Activated CD4-positive, alpha-beta memory T cell treated with anti-CD3 and anti-CD28 coated beads for 36 hours (primary cell): ENCODE measurements around the gene EQTN. TPM values are rescaled to one million over a fixed set of nuclear protein-coding genes. Genes with fewer than 3 reads are reported as not detected.

Source experiments
- CTCF ChIA-PET: fragments of 350-600 bp; sonication (Branson Sonifier 250); formaldehyde crosslinking; loops from one replicate; lab custom pipeline; 2021; ENCODE audit warnings: antibody characterized with exemption, inconsistent platforms; lab: Charles Lee
- POLR2A ChIA-PET: fragments of 350-600 bp; sonication (Branson Sonifier 250); formaldehyde crosslinking; loops from one replicate; lab custom pipeline; 2021; ENCODE audit warnings: antibody characterized with exemption; lab: Charles Lee
- DNase-seq: peaks from one replicate; pipeline ENCODE4 v3.0.0-alpha.2; 2020
- H3K27ac Mint-ChIP-seq: one replicate; pipeline ENCODE4 v1.8.0; 2021; ENCODE audit warnings: mixed read lengths
- H3K27me3 Mint-ChIP-seq: one replicate; pipeline ENCODE4 v1.8.0; 2021; ENCODE audit warnings: mixed read lengths
- H3K36me3 Mint-ChIP-seq: one replicate; pipeline ENCODE4 v1.8.0; 2021; ENCODE audit warnings: mixed read lengths
- H3K4me1 Mint-ChIP-seq: one replicate; pipeline ENCODE4 v1.8.0; 2021; ENCODE audit warnings: low read depth, mixed read lengths
- H3K4me3 Mint-ChIP-seq: one replicate; pipeline ENCODE4 v1.8.0; 2021; ENCODE audit warnings: mild to moderate bottlenecking, mixed read lengths
- H3K9me3 Mint-ChIP-seq: one replicate; pipeline ENCODE4 v1.8.0; 2021; ENCODE audit warnings: mixed read lengths
- intact Hi-C: fragments of 100-400 bp; cut with micrococcal nuclease; formaldehyde crosslinking; loops from one replicate; pipeline ENCODE4 v1.15.1; 2023
- total RNA-seq, 2 experiments: library from RNA; stranded (reverse); gene quantifications; one replicate each; pipeline ENCODE4 v1.2.3, GENCODE V29; 2021

Gene EQTN
- total RNA-seq, 2 experiments from 2014 or later, result not detected

- POLR2A ChIA-PET, result no interaction called here
- Mint-ChIP-seq H3K9me3 (no peaks in the 10 kb centered on the region), H3K4me1 (peaks cover 3% of the 10 kb centered on the region), H3K27ac (no peak overlapping the region), H3K36me3 (no peaks in the 10 kb centered on the region), H3K27me3 (peaks cover 2% of the 10 kb centered on the region), H3K4me3 (no peak overlapping the region)
- DNase-seq, result no peak
- CTCF ChIA-PET, result interaction anchor here (4.7 kb wide), 1 partner anchor 196 kb away, joined by 74 read pairs; the partner anchor contains the start of gene MOB3B
- intact Hi-C loops, result loop anchor here (10.0 kb wide), 1 partner anchor 390 kb away; no protein-coding TSS in a partner anchor
Measured at GRCh38 chr9:27335075-27335474, 38.1 kb upstream of the EQTN start.

- DNase-seq, result peak; percentile 53
- POLR2A ChIA-PET, result no interaction called here
- no peaks in the 10 kb centered on the region for H3K9me3 Mint-ChIP-seq
Measured at GRCh38 chr9:27333241-27334052, 36.5 kb upstream of the EQTN start.

DNA sequence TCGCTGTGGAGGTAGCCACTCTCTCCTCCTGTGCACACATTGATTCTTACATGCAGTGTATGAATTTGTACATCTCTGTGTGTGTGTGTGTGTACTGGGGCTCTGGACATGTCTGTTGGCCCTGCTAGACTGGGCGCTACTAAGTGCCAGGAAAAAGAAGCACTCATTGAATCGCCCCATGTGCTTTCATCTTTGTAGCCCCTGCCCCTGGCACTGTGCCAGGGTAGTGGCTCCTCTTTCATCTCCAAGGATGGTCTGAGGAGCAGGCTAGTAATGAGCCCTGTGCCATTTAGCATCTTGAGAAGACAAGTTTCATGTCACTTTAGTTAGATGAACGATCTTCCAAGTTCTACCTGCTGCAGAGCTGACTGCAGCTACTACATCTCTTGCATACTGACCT is 34.4 kb upstream of the EQTN start:
- CTCF ChIA-PET, result interaction anchor here (2.3 to 4.7 kb wide), 3 partner anchors 200 to 235 kb away, joined by 7 to 74 read pairs (median 14); partner anchors contain the start of gene MOB3B
- Mint-ChIP-seq H3K9me3 (no peaks in the 10 kb centered on the region), H3K27ac (no peak overlapping the region), H3K4me1 (peaks cover 3% of the 10 kb centered on the region), H3K4me3 (no peak overlapping the region), H3K36me3 (no peaks in the 10 kb centered on the region), H3K27me3 (peaks cover 2% of the 10 kb centered on the region)
- intact Hi-C loops, result loop anchor here (5.0 to 10.0 kb wide), 2 partner anchors 393 to 556 kb away; no protein-coding TSS in a partner anchor
- no peak for DNase-seq
- POLR2A ChIA-PET, result no interaction called here

More at GRCh38 chr9:27333241-27334052, 36.5 kb upstream of the EQTN start:
- H3K36me3 Mint-ChIP-seq, result no peaks in the 10 kb centered on the region
- intact Hi-C loops, result loop anchor here (1.0 to 10.0 kb wide), 4 partner anchors 196 to 554 kb away; partner anchors contain the start of gene MOB3B
- H3K4me3 Mint-ChIP-seq, result no peak overlapping the region
- H3K4me1 Mint-ChIP-seq, result peaks cover 3% of the 10 kb centered on the region
- H3K27ac Mint-ChIP-seq, result no peak overlapping the region
- peaks cover 2% of the 10 kb centered on the region for H3K27me3 Mint-ChIP-seq
- CTCF ChIA-PET, result interaction anchor here (0.6 to 4.7 kb wide), 20 partner anchors 8 to 393 kb away, joined by 3 to 74 read pairs (median 4); partner anchors contain the start of gene MOB3B

GRCh38 chr9:27329291-27329690 is 32.3 kb upstream of the EQTN start:
- POLR2A ChIA-PET, result no interaction called here
- H3K4me1 Mint-ChIP-seq, result peaks cover 3% of the 10 kb centered on the region
- no peak for DNase-seq
- H3K27ac Mint-ChIP-seq, result no peak overlapping the region
- H3K36me3 Mint-ChIP-seq, result no peaks in the 10 kb centered on the region
- intact Hi-C loops, result no loop called here
- no peaks in the 10 kb centered on the region for H3K27me3 Mint-ChIP-seq
- CTCF ChIA-PET, result interaction anchor here (1.7 kb wide), 1 partner anchor 201 kb away, joined by 8 read pairs; the partner anchor contains the start of gene MOB3B
- H3K9me3 Mint-ChIP-seq, result no peaks in the 10 kb centered on the region
- no peak overlapping the region for H3K4me3 Mint-ChIP-seq

- CTCF ChIA-PET, result no interaction called here
Measured at GRCh38 chr9:27328483-27328882, 31.5 kb upstream of the EQTN start.

DNA sequence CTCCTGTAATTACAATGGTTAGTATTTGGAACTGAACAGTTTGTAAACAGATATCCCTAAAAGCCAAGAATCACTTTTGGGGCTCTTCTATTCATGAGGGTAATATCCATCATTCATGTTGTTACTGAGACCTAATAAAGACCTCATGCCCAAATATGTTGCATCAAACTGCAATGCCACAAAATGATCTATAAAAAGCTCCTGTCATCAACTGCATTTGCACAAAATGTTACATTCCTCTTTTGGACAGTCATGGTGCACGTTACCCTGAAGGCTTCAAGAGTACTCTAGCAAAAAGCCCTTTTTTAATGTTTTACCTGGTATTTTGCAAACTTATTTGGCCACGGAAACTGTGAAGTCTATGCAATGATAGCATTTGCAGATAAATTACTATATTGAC is 14.2 kb upstream of the EQTN start:
- intact Hi-C loops, result no loop called here
- Mint-ChIP-seq H3K4me1 (no peaks in the 10 kb centered on the region), H3K4me3 (no peak overlapping the region), H3K27ac (no peak overlapping the region), H3K9me3 (no peaks in the 10 kb centered on the region), H3K36me3 (no peaks in the 10 kb centered on the region), H3K27me3 (no peaks in the 10 kb centered on the region)
- POLR2A ChIA-PET, result no interaction called here
- CTCF ChIA-PET, result no interaction called here
- no peak for DNase-seq

More at GRCh38 chr9:27328483-27328882, 31.5 kb upstream of the EQTN start:
- H3K27ac Mint-ChIP-seq, result no peak overlapping the region
- H3K27me3 Mint-ChIP-seq, result no peaks in the 10 kb centered on the region
- no peak for DNase-seq
- H3K4me3 Mint-ChIP-seq, result no peak overlapping the region
- H3K9me3 Mint-ChIP-seq, result no peaks in the 10 kb centered on the region
- intact Hi-C loops, result no loop called here
- no peaks in the 10 kb centered on the region for H3K36me3 Mint-ChIP-seq
- peaks cover 3% of the 10 kb centered on the region for H3K4me1 Mint-ChIP-seq
- POLR2A ChIA-PET, result no interaction called here

GRCh38 chr9:27310582-27310981 is 13.6 kb upstream of the EQTN start:
- no peak overlapping the region for H3K27ac Mint-ChIP-seq
- H3K27me3 Mint-ChIP-seq, result no peaks in the 10 kb centered on the region
- POLR2A ChIA-PET, result no interaction called here
- no peaks in the 10 kb centered on the region for H3K4me1 Mint-ChIP-seq
- CTCF ChIA-PET, result no interaction called here
- H3K36me3 Mint-ChIP-seq, result no peaks in the 10 kb centered on the region
- no peaks in the 10 kb centered on the region for H3K9me3 Mint-ChIP-seq
- H3K4me3 Mint-ChIP-seq, result no peak overlapping the region
- DNase-seq, result no peak
- intact Hi-C loops, result no loop called here

GRCh38 chr9:27308691-27309390 is 11.9 kb upstream of the EQTN start:
- Mint-ChIP-seq H3K36me3 (no peaks in the 10 kb centered on the region), H3K9me3 (no peaks in the 10 kb centered on the region), H3K27me3 (no peaks in the 10 kb centered on the region), H3K4me3 (no peak overlapping the region), H3K4me1 (no peaks in the 10 kb centered on the region), H3K27ac (no peak overlapping the region)
- CTCF ChIA-PET, result no interaction called here
- intact Hi-C loops, result no loop called here
- POLR2A ChIA-PET, result no interaction called here
- no peak for DNase-seq

DNA sequence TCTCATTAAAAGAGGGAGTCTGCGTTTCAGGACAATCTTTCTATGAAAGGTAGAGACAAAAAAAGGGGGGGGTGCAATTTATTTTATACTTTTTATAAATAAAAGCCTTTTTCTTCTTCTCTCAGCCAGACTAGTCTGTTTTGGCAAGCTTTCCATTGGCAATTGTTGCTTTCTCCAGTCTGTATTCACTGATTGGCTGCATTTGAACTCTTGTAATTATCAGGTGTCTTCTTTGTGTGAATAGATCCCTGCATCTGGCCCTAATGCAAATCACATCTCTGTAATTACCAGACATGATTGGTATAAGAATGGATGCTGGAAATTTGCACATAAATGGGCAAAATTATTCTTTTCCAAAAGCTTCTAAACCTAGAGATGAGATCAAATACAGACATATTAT is 7.6 kb upstream of the EQTN start:
- H3K4me3 Mint-ChIP-seq, result no peak overlapping the region
- intact Hi-C loops, result no loop called here
- H3K36me3 Mint-ChIP-seq, result no peaks in the 10 kb centered on the region
- ChIA-PET POLR2A (interaction anchor here (0.5 kb wide), 1 partner anchor 20 kb away, joined by 3 read pairs; no protein-coding TSS in a partner anchor), CTCF (no interaction called here)
- no peak overlapping the region for H3K27ac Mint-ChIP-seq
- no peaks in the 10 kb centered on the region for H3K4me1 Mint-ChIP-seq
- no peaks in the 10 kb centered on the region for H3K27me3 Mint-ChIP-seq
- DNase-seq, result no peak
- no peaks in the 10 kb centered on the region for H3K9me3 Mint-ChIP-seq

DNA sequence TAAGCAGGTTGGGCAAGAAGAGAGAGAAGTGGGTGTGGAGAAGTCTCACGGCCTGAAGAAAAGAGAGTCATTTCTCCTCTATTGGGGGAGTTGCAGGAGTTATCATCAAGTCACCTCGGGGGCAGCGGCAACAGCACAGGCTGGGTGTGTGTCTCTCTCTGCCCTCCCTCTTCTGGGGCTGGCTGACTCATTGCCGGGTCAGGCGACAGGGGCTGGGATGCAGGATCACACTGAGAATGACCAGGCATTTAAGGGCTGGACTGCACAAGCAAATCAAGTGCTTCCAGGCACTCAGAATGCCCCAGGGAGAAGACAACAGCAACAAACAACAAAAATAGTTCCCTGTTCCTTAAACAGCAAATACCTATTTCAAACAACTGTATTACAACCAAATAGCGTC is 6.3 kb upstream of the EQTN start:
- Mint-ChIP-seq H3K27ac (no peak overlapping the region), H3K27me3 (no peaks in the 10 kb centered on the region), H3K4me3 (no peak overlapping the region), H3K4me1 (no peaks in the 10 kb centered on the region), H3K36me3 (no peaks in the 10 kb centered on the region), H3K9me3 (no peaks in the 10 kb centered on the region)
- DNase-seq, result no peak
- ChIA-PET POLR2A (no interaction called here), CTCF (no interaction called here)
- intact Hi-C loops, result no loop called here

DNA sequence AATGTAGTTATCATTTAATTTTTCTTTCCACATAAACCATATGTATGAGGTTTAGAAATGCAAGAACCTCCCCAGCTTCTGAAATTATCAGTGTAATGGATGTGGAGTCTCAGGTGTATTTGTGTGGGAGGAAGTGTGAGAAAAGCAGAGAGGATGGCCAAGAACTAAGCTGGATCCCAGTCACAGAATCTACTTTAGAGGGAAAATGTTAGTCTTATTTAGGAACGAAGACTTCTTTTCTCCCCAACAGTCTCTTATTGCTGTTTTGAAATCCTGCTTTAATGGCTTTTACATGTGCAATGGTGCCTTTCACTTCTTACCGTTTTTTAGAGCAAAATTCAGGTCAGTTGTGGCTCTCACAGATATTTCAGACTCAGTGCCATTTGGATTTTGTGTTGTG is 3.0 kb downstream of the EQTN start:
- DNase-seq, result no peak
- H3K9me3 Mint-ChIP-seq, result no peaks in the 10 kb centered on the region
- H3K36me3 Mint-ChIP-seq, result no peaks in the 10 kb centered on the region
- no peak overlapping the region for H3K4me3 Mint-ChIP-seq
- H3K27ac Mint-ChIP-seq, result no peak overlapping the region
- H3K4me1 Mint-ChIP-seq, result no peaks in the 10 kb centered on the region
- ChIA-PET CTCF (interaction anchor here (0.9 kb wide), 1 partner anchor 39 kb away, joined by 3 read pairs; no protein-coding TSS in a partner anchor), POLR2A (no interaction called here)
- intact Hi-C loops, result no loop called here
- peaks cover 6% of the 10 kb centered on the region for H3K27me3 Mint-ChIP-seq
